Activated CD8-positive, alpha-beta memory T cell treated with anti-CD3 and anti-CD28 coated beads for 48 hours (primary cell): ENCODE data around the gene EPS8L3.
A peak's percentile ranks its signal among the peaks of the same experiment; 100 is the strongest.

ENCODE experiments used
- DNase-seq, 3 experiments: peaks; one replicate each; pipeline ENCODE4 v3.0.0-alpha.2; 2020; ENCODE audit warnings: low read depth in 2 of 3, low spot score in 2 of 3

Gene EPS8L3

DNA sequence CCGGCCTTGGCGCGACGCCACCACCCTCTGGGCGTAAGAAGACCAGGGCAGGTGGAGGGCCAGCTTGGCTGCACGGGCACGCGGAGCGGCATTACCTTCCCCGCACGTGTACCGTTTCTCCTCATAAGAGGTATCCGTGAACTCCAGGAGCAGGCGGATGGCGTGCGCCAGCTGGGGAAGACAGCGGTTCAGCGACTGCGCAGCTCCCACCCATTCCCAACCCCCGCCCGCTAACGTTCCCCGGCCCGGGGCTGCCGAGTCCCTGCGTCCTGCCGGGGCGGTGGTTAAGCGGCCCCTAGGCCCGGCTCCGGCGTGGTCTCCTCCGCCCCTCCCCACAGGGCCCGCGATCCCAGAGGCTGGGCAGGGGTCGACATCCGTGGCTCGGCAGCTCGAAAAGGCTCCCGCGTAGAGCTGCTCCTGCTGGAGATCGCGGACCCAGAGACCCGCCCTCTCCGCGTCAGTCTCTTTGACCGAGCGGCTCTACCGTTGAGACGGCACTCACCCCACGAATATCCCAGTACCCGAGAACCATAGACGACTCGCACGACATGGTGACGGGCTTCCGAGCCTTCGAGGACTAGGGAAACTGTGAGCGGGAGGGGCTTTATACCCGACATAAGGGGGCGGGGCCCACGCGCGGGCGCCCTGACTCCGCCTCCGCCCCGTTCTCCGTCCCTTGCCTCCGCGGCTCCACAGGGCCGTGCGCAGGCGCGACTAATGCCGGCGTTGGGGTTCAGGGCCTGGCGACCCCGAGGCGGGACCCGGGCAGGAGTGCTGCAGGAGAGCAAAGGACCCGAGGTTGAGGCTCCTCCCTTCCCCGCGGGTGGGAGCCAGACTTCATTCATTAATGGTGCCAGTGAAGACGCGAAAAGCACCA is 23.7 kb downstream of the EPS8L3 start:
- peak; percentile 53 to 67 (median 66) for DNase-seq

DNA sequence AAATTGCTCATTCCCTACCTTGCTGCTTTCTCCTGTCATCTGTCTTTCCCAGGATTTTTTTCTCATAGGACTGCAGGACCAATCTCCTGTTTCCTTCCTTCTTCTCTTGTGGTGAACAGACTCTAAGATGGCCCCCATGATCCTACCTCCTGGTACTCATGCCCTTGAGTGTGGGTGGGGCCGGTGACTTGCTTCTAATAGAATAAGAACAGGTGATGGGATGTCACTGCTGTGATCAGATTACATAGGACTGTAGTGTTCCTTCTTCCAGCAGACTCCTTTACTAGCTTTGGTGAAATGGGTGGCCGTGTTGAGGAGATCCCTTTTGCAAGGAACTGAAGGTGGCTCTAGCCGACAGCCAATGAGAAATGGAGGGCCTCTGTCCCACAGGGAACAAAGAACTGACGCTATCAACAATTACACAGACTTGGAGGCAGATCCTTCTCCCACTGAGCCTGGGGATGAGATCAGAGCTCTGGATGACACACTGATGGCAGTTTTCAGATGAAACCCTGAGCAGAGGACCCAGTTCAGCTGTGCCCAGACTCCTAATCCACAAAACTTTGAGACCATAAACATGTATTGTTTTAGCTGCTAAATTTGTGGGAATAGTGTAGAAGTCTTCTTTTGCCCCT is 30.4 kb downstream of the EPS8L3 start:
- no peak for DNase-seq

DNA sequence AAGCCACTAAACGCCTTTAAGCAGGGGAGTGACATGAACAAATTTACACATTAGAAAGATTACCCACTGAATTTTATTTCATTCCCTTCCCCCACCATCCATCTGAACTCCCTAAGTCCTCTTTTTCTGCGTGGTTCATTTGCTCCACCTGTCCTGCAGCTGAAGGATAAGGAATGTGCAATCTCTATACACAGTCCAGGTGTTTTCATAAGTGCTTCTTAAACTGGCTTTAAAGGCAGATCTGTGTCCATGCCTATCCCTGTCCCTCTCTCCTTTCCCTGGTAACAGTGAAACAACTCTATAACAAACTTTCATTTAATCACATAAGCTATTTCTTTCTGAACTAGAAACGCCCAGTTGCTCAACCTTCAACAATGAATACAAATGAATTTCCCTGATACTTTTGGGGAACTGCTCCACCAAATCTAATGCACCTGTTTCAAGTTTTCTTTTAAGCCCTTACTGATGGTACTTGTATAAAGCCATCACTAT is 31.3 kb downstream of the EPS8L3 start:
- DNase-seq = no peak

DNA sequence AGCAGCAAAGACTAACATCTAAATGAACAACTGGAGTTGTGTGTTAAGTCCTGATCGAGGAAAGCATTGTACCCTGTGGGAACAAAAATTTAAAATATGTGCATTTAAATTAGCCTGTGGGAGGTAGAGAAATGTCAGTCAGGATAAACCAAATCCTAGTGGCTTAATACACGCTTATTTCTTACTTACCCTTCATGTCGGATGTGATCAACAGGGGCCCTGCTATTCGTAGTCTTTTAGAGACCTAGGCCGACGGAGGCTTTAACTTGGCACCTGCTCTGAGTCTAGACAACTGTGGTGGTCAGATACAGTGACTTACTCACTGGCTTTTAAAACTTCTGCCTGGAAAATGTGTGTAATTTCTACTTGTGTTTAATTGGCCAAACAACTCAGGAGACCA is 33.1 kb downstream of the EPS8L3 start:
- DNase-seq = no peak

DNA sequence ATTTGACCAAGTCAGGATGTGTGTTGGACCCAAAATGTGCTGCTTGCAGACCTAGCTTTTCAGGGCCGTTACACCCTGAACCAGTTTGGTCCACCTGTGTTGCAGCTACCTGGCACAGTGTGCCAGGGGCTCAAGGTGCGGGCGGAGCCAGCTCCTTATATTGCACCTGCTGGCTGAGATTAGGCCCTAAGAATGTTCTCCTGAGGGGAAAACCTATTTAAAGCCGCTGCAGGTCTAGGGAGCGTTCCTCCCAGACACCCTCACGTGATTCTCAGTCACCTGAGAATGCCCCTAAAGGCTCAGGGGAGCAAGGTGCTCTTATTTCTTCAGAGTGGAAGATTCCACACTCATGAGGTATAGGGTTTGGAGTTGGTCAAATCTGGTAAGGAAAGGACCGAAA is 34.9 kb downstream of the EPS8L3 start:
- no peak for DNase-seq

DNA sequence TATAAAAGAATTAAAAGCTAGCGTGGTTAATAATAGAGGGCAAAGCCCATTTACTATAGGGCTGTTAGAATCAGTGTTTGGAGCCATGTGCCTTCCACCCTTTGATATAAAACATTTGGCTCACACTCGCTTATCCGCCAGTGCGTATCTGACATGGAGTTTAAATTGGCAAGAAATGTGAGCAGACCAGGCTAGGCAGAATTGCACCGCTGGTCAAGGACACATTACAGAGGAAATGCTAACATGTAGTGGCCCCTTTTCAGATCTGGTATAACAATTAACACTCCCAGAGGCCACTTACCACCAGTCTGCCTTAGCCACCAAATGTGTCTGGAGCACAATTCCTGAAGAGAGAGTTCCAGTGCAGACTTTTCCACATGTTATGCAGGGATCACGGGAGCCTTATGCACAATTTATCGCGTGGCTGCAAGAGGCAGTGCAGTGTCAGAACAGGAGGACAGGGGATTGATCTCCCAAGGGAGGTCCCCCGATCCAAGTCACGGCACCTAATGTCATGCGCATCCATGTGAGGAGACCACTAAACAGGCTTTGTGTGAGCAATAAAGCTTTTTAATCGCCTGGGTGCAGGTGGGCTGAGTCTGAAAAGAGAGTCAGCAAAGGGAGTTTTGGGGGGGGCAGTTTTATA is 36.9 kb downstream of the EPS8L3 start:
- DNase-seq = no peak

DNA sequence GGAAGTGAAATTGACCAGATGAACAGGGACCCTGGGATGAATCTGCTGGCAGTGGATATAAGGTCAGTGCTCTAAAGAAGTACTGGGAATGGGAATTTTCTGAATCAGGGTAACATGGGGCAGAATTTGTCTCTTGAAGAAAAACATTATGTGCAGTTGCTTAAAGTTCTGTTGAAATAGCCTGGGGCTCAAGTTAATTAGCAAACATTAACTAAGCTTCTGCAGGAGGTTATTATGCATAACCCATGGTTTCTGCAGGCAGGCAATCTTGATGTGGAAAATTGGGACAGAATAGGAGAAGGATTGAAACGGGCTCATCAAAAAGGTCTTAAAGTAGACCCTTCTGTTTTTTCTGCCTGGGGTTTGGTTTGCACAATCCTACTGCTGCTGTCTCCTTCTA is 37.7 kb downstream of the EPS8L3 start:
- no peak for DNase-seq

DNA sequence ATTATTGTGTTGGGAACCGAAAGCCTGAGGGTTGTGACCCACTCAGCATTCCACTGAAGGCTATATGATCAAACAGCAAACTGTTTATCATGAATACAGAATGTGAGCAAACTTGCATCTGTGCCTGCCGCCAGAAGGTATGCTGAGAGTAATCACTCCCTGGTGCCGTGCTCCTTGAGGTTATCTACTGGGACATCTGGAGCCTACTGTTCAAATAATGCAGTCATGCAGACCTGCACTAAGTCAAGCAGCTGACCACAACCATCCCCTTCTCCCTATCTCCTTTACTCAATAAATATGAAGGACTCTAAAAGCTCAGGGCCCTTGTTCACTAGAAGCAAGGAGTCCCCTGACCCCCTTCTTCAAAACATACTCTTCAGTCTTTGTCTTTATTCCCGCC is 38.2 kb downstream of the EPS8L3 start:
- DNase-seq = no peak

DNA sequence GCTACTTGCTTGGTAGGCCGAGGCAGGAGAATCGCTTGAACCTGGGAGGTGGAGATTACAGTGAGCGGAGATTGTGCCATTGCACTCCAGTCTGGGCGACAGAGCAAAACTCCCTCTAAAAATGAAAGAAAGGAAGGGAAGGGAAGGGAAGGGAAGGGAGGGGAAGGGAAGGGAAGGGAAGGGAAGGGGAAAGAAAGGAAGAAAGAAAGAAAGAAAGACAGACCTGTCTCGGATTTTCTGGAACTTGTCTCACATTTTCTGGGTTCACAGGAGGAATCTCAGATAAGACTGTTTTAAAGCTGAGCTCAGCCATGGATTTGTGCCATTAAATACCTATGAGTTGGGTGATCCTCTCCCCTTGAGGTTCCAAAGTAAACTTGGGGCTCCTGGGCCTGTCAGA is 38.8 kb downstream of the EPS8L3 start:
- no peak for DNase-seq

DNA sequence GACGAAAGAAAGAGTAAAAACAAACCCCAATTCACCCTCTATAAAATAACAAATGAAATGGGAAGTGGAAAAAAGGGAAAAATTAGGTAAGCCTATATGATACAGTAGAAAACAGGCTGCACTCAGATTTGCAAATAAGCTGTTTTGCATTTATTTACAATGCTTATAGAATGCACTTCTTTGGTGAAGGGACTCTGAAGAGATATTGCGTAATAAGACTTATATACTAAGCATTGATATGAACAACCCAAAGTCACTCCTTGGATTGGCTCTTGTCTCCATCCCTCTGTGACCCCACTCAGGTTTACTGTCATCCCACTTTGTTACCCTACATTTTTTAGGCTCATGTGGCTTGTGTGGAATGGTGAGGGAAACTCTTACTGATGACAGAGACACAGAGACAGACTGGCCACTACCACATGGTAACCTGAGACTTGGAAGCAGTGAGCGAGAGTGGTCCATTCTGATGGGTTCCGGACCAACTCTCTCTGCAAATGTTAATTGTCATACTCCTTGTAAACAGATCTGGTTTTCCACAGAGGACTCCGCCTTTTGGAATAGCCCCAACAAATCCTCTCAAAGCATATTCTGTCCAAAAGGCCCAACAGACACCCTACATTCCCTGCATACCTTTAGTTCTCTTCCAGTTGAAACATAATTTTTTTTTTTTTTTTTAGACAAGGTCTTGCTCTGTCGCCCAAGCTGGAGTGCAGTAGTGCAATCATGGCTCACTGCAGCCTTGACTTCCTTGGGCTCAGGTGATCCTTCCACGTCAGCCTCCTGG is 40.6 kb downstream of the EPS8L3 start:
- no peak for DNase-seq

DNA sequence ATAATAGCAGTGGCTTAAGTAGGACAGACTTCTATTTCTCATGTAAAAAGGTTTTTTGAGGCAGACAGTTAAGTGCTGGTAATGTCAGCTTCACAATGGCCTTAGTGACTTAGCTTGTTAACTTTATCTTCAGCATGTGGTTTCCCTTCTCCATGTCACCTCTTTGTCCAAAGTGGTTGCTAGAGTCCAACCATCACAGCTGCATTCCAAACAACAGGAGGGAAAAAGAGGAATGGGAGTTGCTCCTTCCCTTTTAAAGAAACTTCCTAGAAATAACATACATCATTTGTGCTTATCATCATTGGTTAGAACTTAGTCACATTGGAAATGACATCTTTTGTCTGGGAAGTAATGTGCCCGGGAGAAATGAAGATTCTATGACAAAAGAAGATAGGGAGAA is 41.8 kb downstream of the EPS8L3 start:
- DNase-seq = no peak

DNA sequence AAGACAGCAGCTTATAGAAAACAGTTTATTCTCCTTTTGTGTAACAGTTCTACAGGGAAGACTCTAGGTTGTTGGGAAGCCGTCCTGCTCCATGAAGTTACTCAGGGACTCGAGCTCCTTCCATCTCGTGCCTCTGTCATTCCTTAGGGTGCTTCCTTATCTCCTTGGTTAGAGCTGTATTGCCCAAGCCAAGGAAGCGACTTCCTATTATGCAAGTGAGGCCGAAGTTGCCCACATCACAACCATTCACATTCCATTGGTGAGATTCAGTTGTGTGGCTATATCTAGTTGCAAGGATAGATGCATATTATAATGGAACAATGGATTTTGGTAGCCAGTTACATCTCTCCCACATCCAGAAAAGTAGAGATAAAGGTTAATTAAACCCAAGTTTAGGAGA is 42.7 kb downstream of the EPS8L3 start:
- DNase-seq = no peak

DNA sequence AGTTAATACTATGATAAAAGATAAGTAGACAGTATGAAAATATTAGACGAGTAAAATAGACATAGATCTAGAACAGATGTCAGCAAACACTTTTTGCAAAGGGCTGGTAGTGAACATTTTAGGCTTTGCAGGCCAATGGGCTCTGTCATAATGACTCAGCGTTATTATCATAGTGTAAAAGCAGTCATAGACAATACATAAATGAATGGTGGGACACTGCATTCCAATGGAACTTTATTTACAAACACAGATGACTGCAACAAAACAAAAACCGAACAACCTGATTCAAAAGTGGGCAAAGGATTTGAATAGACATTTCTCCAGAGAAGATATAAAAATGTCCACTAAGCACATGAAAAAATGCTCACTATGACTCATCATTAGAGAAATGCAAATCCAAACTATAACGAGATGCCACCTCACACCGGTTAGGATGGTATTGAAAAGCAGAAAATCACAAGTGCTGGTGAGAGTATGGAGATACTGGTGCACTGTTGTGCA is 44.3 kb downstream of the EPS8L3 start:
- DNase-seq = no peak

DNA sequence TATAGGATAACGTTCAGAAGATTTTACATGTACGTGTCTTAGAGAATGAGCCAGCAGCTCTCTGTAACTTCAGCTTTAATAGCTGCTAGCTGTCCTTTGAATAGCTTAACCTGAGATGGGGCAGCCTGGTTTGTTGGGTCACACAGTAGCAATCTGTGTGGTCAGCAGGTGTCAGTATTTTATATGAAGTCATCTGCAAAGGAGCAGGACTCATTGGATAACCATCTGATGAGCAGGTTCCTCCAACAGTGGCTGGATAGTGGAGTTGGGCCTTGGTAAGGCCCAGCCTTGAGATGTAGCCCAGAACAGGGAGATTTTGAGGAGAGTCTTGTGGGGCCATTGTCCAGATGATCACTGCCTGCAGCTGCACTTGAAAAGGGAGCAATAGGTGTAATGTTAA is 45.2 kb downstream of the EPS8L3 start:
- no peak for DNase-seq

DNA sequence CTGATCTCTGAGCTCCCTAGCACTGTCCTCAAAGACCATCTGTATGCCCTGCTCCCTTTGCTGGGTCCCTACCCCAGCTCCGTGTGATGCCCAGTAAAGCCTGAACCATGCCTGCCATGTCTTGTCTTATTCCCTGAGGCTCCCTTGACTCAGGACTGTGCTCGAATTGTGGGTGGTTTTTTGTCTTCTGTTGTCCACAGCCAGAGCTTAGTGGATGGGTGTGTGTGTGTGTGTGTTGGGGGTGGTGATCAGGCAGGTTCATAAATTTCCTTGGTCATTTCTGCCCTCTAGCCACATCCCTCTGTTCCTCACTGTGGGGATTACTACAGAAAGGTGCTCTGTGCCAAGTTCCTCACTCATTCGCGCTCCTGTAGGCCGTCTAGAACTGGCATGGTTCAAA is 46.0 kb downstream of the EPS8L3 start:
- no peak for DNase-seq

DNA sequence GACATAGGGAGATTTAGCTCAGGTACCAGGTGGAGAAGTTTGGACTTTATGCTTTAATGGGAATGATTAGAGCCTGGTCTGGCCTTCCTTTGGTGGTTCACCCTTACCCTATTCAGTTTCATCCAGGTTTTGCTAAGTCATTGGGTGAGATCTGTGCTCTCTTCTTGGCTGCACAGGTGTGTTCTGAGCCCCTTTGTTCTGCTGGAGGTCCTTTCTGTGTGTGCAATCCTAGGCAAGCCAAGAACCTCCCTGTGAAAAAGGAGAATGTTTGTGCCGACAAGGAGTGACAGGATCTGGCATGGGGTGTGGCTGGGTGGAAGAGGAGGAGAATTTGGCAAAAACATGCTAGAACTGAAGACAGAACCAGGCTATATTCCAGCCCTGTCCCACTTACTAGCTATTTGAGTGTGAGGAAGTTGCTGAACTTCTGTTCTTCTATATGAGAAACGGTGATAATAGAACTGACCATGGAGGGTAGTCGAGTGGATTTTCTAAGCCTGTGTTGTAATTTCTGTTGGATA is 47.1 kb downstream of the EPS8L3 start:
- DNase-seq = no peak

DNA sequence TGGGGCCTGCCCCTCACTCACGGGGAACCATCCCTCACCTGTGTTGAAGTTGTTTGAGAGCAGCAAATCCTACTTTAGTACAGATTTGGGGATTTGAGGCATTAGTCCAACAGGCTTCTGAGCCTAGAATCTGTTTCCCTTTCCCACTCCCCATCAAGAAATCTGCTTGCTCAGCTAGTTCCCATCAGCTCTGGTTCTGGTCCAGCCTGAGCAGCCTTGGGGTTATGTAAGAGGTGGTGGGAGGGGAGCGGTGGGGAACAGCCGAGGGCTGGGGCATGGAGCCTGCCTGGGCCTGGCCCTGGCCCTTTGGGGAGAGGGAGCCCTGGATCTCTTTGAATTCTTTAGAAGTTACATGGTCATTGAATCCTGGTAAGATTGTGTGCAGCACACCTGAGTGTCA is 47.6 kb downstream of the EPS8L3 start:
- no peak for DNase-seq

DNA sequence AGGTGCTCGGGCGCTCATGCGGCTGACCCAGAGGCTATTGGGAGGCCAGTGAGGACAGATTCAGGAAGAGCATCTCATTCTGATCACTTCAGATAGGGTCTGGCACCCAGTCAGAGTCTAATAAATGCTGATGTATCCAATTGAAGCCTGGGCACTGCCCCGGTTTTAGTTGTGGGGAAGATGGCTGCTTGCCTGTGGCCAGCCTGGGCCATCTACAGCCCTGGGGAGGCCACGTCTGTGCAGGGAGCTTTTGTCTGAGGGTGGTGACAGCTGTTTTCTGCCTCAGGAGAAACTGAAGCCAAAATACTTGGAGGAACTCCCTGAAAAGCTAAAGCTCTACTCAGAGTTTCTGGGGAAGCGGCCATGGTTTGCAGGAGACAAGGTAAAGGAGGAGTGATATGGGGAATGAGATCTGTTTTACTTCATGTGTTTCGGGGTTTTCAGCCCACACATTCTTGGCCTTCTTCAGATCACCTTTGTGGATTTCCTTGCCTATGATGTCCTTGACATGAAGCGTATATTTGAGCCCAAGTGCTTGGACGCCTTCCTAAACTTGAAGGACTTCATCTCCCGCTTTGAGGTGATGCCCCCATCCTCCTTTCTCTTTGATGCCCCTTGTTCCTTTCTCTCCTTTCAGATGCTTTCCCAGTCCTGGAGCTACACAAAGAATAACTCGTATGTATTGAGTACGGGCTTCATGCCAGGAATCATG is 48.9 kb downstream of the EPS8L3 start:
- DNase-seq = no peak

DNA sequence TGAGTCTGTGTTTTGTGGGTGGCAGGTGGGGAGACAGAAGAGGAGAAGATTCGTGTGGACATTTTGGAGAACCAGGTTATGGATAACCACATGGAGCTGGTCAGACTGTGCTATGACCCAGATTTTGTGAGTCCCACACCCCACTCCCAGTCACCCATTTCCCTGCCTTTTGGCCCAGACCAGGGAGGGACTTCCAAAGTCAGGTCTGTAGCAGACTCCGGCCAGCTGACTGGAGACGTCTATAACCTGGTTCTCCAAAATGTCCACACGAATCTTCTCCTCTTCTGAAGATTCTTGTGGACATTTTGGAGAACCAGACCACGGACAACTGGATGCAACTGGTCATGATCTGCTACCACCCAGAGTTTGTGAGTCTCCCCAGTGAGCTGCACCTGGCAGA is 50.1 kb downstream of the EPS8L3 start:
- no peak for DNase-seq

DNA sequence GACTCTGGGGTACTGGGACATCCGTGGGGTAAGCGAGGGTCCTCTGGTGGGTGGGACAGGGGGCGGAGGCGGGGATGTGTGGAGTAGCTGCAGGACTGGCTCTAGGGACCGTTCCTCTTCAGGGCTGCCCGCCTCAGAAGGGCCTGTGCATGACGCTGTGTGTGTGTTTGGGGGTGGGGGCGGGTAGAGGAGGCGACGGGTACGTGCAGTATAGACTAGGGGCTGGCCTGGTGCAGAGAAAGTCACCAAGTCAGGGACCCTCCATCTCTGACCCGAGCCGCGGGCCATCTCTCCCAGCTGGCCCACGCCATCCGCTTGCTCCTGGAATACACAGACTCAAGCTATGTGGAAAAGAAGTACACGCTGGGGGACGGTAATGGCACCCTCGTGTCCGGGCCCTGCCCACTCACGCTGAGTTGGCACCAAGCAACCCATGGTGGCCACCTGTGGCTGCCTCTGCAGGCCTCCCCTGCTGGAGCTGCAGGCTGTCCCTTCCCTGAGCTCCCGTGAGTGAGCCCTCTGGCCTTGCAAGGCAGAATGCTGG is 51.3 kb downstream of the EPS8L3 start:
- no peak for DNase-seq
